SH-SY5Y (cell line): ENCODE results near the gene ERH.

Experiments used
- GATA2 ChIP-seq: IDR thresholded peaks from 2 replicates; pipeline ENCODE4 v1.6.1; 2011; ENCODE audit warnings: mild to moderate bottlenecking, low read depth, low read length
- GATA3 ChIP-seq: IDR thresholded peaks from 2 replicates; pipeline ENCODE4 v1.6.1; 2011; ENCODE audit warnings: low read depth, mild to moderate bottlenecking, low read length, moderate library complexity

- TF ChIP-seq GATA3 (no peak), GATA2 (no peak)
These were observed 65.2 kb downstream of the ERH start for GRCh38 chr14:69332782-69333395.
